HFF-Myc (cell line): ENCODE data around the gene BNC2.

ENCODE experiments used
- DNase-seq: peaks from one replicate; pipeline ENCODE4 v3.0.0-alpha.2; 2011; ENCODE audit warnings: low read depth; ENCODE audit errors: extremely low read depth
- H3K4me3 ChIP-seq: replicated peaks from 2 replicates; pipeline ENCODE4 v1.5.1; 2011; ENCODE audit warnings: low read depth, mild to moderate bottlenecking, control low read depth, low read length
- CTCF ChIP-seq: IDR thresholded peaks from 2 replicates; pipeline ENCODE4 v1.5.1; 2012; ENCODE audit warnings: mild to moderate bottlenecking, low read depth, low read length, control low read depth; ENCODE audit errors: missing control alignments

BNC2 gene

GRCh38 chr9:16377311-16377710 lies 493.2 kb downstream of the BNC2 start:
- H3K4me3 ChIP-seq, result no peak overlapping the region
- no peak for TF ChIP-seq CTCF
- no peak for DNase-seq

GRCh38 chr9:16371306-16371705 lies 499.2 kb downstream of the BNC2 start:
- no peak for TF ChIP-seq CTCF
- H3K4me3 ChIP-seq, result no peak overlapping the region
- no peak for DNase-seq

- TF ChIP-seq CTCF, result no peak
- DNase-seq, result no peak
These were observed 499.8 kb downstream of the BNC2 start for GRCh38 chr9:16370647-16371046.

GRCh38 chr9:16369427-16369826 lies 501.0 kb downstream of the BNC2 start:
- TF ChIP-seq CTCF, result no peak
- no peak for DNase-seq
- H3K4me3 ChIP-seq, result no peak overlapping the region

More at GRCh38 chr9:16370647-16371046, 499.8 kb downstream of the BNC2 start:
- no peak overlapping the region for H3K4me3 ChIP-seq

- H3K4me3 ChIP-seq, result no peak overlapping the region
- DNase-seq, result no peak
- no peak for TF ChIP-seq CTCF
These were observed 502.0 kb downstream of the BNC2 start for GRCh38 chr9:16368237-16369087.

GRCh38 chr9:16367605-16368231 lies 502.8 kb downstream of the BNC2 start:
- H3K4me3 ChIP-seq, result no peak overlapping the region
- TF ChIP-seq CTCF, result no peak
- DNase-seq, result peak; percentile 36

GRCh38 chr9:16364347-16364746 lies 506.1 kb downstream of the BNC2 start:
- TF ChIP-seq CTCF, result no peak
- no peak overlapping the region for H3K4me3 ChIP-seq
- DNase-seq, result no peak
